ENCODE data around the gene P4HA2.

DNA sequence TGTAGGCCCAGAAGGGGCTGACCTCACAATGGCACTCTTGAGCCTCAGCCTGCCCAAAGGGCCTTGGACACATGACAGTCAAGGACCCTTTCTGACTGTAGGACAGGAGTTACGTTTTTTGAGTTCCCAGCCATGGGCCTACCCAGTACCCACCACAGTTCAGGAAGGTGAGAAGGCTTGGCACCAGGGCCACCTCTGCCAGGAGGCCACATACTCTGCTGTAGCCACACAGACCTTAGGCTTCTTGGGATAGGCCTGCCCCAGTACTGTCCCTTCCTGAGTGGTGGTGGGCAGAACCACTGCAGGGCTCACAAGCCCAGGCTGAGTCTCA lies 42.6 kb upstream of the P4HA2 start:
- TF ChIP-seq CTCF (IDR thresholded peaks at IDR 0.05 in 8 of 11, conservative IDR thresholded peaks at IDR 0.05 in 3 of 11) (no peak), POLR2A (IDR thresholded peaks at IDR 0.05) (no peak)
